Transverse colon (tissue), 4 donors: Measurements from ENCODE around the gene CDKN1B. TPM values are rescaled to one million over a fixed set of nuclear protein-coding genes. Genes with fewer than 3 reads are reported as not detected.
A peak's percentile ranks its signal among the peaks of the same experiment; 100 is the strongest.

Experiments used
- DNase-seq: peaks from one replicate; pipeline ENCODE4 v3.0.0-alpha.2; 2019
- H3K27ac ChIP-seq, 4 donors: fragments of 200-600 bp; sonication (generic); 2 replicates each; pipeline ENCODE4 v1.5.1; 2016 to 2018; ENCODE audit warnings: inconsistent platforms in 4 of 4
- H3K27me3 ChIP-seq: fragments of 200-600 bp; sonication (generic); 2 replicates; pipeline ENCODE4 v1.5.1; 2017; ENCODE audit warnings: inconsistent platforms
- H3K36me3 ChIP-seq, 4 donors: fragments of 200-600 bp; sonication (generic); 2 replicates each; pipeline ENCODE4 v1.5.1; 2017 to 2019; ENCODE audit warnings: inconsistent platforms in 4 of 4
- H3K4me1 ChIP-seq, 4 donors: fragments of 200-600 bp; sonication (generic); 2 replicates each; pipeline ENCODE4 v1.5.1; 2017 to 2020; ENCODE audit warnings: inconsistent platforms in 4 of 4
- H3K4me3 ChIP-seq, 4 donors: fragments of 200-600 bp; sonication (generic); 1 replicate in 1 of 4; 2 replicates in 3 of 4; pipeline versions ENCODE4 v1.5.1 to v1.6.1; 2017 to 2019; ENCODE audit warnings: inconsistent platforms in 4 of 4
- H3K9me3 ChIP-seq, 2 donors: fragments of 200-600 bp; sonication (generic); 2 replicates each; pipeline ENCODE4 v1.5.1; 2017 to 2019; ENCODE audit warnings: inconsistent platforms in 2 of 2
- EP300 ChIP-seq: sonication (generic); formaldehyde crosslinking; IDR thresholded peaks from one replicate; pipeline ENCODE4 v1.6.1; 2017; ENCODE audit warnings: antibody characterized with exemption, low read depth
- POLR2A ChIP-seq: fragments of 450-650 bp; IDR thresholded peaks from one replicate; pipeline ENCODE4 v1.6.1; 2016; ENCODE audit warnings: antibody characterized with exemption, mild to moderate bottlenecking, moderate library complexity
- POLR2AphosphoS5 ChIP-seq, 3 donors: sonication (generic); formaldehyde crosslinking; IDR thresholded peaks; one replicate each; pipeline ENCODE4 v1.6.1; 2016; ENCODE audit warnings: antibody characterized with exemption in 3 of 3
- WGBS, 2 donors: methylation state at CpG; one replicate each; pipeline ENCODE4 v1.1.5; 2018; ENCODE audit warnings: low coverage in 1 of 2; 5-methylcytosine and 5-hydroxymethylcytosine counted together
- in situ Hi-C, 4 donors: fragments of 200-750 bp; cut with MboI; loops; one replicate each; pipeline versions ENCODE4 v1.15.0 to v1.15.1; 2017; ENCODE audit warnings: low sequenced_read_pairs in 3 of 4, low pct_ligation_motif_present in 1 of 4, low pct_unique_long_range_greater_than_20kb in 1 of 4
- intact Hi-C: fragments of 100-400 bp; cut with DNase I; formaldehyde crosslinking; loops from one replicate; pipeline ENCODE4 v1.15.1; 2023; ENCODE audit warnings: low total_unique reads
- total RNA-seq, 4 donors: library from RNA; depleted of rRNA; stranded (reverse); fragments of >200 nt; gene quantifications; one replicate each; pipeline ENCODE4 v1.1.0, GENCODE V29; 2016
- TF ChIP-seq, protein P1 (sequence below), 5 experiments: fragments of 200-600 bp in 3 of 5; fragments of 450-650 bp in 2 of 5; sonication (generic) in 3 of 5; IDR thresholded peaks; 1 replicate in 2 of 5; 2 replicates in 3 of 5; pipeline ENCODE4 v1.5.1; 2016 to 2017; ENCODE audit warnings: antibody characterized with exemption in 5 of 5, inconsistent platforms in 3 of 5, mild to moderate bottlenecking in 2 of 5, moderate library complexity in 1 of 5

The CDKN1B gene
- total RNA-seq, 4 donors from 2014 or later: 14.1 to 58.3 (median 54.1) TPM

DNA sequence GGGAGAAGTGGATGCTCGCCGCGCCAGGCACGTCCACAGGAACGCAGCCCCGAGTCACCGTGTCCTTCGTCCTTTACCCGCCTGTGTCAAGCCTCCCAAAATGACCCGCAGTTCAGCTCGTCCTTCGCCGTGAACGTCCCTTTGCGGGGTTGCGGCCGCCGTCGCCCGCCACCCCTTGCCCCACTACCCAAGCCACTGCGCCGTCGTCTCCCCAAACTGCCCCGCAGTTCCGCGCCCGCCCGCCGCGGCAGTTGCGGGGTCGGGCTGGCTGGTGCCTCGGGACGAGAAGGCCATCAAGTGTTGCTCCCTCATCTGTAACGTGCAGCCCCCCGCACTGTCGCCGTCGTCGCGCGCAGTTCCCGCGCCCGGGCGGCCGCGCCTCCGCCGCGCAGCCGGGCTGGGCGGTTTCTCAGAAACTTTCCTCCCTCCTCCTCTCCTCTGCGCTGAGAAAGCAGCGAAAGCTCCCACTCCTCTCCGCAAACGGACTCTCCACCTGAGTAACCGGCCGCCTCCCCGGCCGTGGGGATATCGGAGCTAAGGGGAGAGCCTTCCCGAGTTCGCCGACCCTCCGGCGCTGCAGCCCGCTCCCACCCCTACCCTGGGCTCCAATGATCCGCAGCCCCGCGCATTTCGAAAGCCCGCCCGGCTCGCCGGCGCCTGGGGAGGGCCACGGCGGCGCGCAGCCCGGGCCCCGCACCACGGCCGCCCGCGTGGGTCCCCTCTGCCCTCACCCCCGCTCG lies 6.7 kb downstream of the CDKN1B start:
- in situ Hi-C loops: loop anchor here in 1 of 4 donors (25.0 kb wide), 1 partner anchor 337 kb away; no protein-coding TSS in a partner anchor

GRCh38 chr12:12724421-12725085 lies 7.4 kb downstream of the CDKN1B start:
- Histone ChIP-seq H3K27me3 (no peaks in the 10 kb centered on the region), H3K36me3 (peaks cover 0 to 8% (median 4%) of the 10 kb centered on the region in 4 donors), H3K9me3 (no peaks in the 10 kb centered on the region), H3K27ac (peak overlapping the region; percentile 99 to 100 (median 100)), H3K4me3 (peak overlapping the region; percentile 57 to 99 (median 83)), H3K4me1 (peaks cover 4 to 49% (median 37%) of the 10 kb centered on the region in 4 donors)
- DNase-seq: no peak
- intact Hi-C loops: loop anchor here (1.0 kb wide), 1 partner anchor 7 kb away; the partner anchor contains the start of gene CDKN1B
- in situ Hi-C loops: loop anchor here in 1 of 4 donors (25.0 kb wide), 1 partner anchor 337 kb away; no protein-coding TSS in a partner anchor
- peak; percentile 85 for TF ChIP-seq POLR2A
- TF ChIP-seq, protein P1, sequence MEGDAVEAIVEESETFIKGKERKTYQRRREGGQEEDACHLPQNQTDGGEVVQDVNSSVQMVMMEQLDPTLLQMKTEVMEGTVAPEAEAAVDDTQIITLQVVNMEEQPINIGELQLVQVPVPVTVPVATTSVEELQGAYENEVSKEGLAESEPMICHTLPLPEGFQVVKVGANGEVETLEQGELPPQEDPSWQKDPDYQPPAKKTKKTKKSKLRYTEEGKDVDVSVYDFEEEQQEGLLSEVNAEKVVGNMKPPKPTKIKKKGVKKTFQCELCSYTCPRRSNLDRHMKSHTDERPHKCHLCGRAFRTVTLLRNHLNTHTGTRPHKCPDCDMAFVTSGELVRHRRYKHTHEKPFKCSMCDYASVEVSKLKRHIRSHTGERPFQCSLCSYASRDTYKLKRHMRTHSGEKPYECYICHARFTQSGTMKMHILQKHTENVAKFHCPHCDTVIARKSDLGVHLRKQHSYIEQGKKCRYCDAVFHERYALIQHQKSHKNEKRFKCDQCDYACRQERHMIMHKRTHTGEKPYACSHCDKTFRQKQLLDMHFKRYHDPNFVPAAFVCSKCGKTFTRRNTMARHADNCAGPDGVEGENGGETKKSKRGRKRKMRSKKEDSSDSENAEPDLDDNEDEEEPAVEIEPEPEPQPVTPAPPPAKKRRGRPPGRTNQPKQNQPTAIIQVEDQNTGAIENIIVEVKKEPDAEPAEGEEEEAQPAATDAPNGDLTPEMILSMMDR (IDR thresholded peaks at IDR 0.05): peak in 1 of 5 experiments; percentile 14
- no peak for TF ChIP-seq EP300
- TF ChIP-seq POLR2AphosphoS5 (IDR thresholded peaks at IDR 0.05): no peak
- 0 to 2% methylated on average over 1 to 31 of the region's 46 CpGs for WGBS, 2 donors

More for the DNA sequence above, 6.7 kb downstream of the CDKN1B start:
- H3K27me3 ChIP-seq: no peaks in the 10 kb centered on the region
- peak; percentile 54 for DNase-seq
- intact Hi-C loops: no loop called here
- H3K4me3 ChIP-seq: peak overlapping the region; percentile 57 to 99 (median 83)
- 1% methylated on average over 89 of the region's 89 CpGs; no CpG with 5 or more reads in 1 of the 2 donors for WGBS, 2 donors
- no peaks in the 10 kb centered on the region for H3K9me3 ChIP-seq
- peaks cover 0 to 12% (median 4%) of the 10 kb centered on the region in 4 donors for H3K36me3 ChIP-seq
- TF ChIP-seq POLR2AphosphoS5 (IDR thresholded peaks at IDR 0.05) (peak in 2 of 3 donors; percentile 4 to 48), EP300 (no peak), POLR2A (peak; percentile 52)
- TF ChIP-seq, protein P1 (IDR thresholded peaks at IDR 0.05): peak in 1 of 5 experiments; percentile 25
- H3K4me1 ChIP-seq: peaks cover 4 to 51% (median 42%) of the 10 kb centered on the region in 4 donors
- H3K27ac ChIP-seq: peak overlapping the region; percentile 99 to 100 (median 100)

- peak overlapping the region; percentile 57 to 99 (median 83) for H3K4me3 ChIP-seq
- H3K36me3 ChIP-seq: peaks cover 0 to 8% (median under 1%) of the 10 kb centered on the region in 4 donors
- intact Hi-C loops (loop anchor here (1.0 kb wide), 1 partner anchor 8 kb away; the partner anchor contains the start of gene CDKN1B), in situ Hi-C loops (no loop called here)
- WGBS, 2 donors: 0 to 1% methylated on average over 7 to 87 of the region's 93 CpGs
- H3K27me3 ChIP-seq: no peaks in the 10 kb centered on the region
- peaks cover 3 to 41% (median 31%) of the 10 kb centered on the region in 4 donors for H3K4me1 ChIP-seq
- peak overlapping the region; percentile 99 to 100 (median 100) for H3K27ac ChIP-seq
- peak; percentile 95 for DNase-seq
- TF ChIP-seq EP300: peak; percentile 8
- TF ChIP-seq, protein P1 (IDR thresholded peaks at IDR 0.05): peak in 1 of 5 experiments; percentile 18
- TF ChIP-seq POLR2AphosphoS5 (IDR thresholded peaks at IDR 0.05): peak; percentile 87 to 93 (median 88)
- TF ChIP-seq POLR2A: peak; percentile 72
- no peaks in the 10 kb centered on the region for H3K9me3 ChIP-seq
These were observed 8.2 kb downstream of the CDKN1B start for GRCh38 chr12:12725086-12725955.
